Esophagus squamous epithelium (tissue), 4 donors: ENCODE data around the gene SUSD4.

Source experiments
- CTCF ChIP-seq, 6 experiments: fragments of 450-650 bp in 4 of 6; fragments of 200-600 bp in 2 of 6; sonication (generic) in 2 of 6; IDR thresholded peaks; one replicate each; pipeline ENCODE4 v1.5.1; 2016 to 2019; ENCODE audit warnings: antibody characterized with exemption in 6 of 6, mild to moderate bottlenecking in 4 of 6, moderate library complexity in 4 of 6
- POLR2A ChIP-seq, 4 donors: fragments of 450-650 bp; IDR thresholded peaks; one replicate each; pipeline ENCODE4 v1.6.1; 2017; ENCODE audit warnings: antibody characterized with exemption in 4 of 4, mild to moderate bottlenecking in 4 of 4, moderate library complexity in 3 of 4

DNA sequence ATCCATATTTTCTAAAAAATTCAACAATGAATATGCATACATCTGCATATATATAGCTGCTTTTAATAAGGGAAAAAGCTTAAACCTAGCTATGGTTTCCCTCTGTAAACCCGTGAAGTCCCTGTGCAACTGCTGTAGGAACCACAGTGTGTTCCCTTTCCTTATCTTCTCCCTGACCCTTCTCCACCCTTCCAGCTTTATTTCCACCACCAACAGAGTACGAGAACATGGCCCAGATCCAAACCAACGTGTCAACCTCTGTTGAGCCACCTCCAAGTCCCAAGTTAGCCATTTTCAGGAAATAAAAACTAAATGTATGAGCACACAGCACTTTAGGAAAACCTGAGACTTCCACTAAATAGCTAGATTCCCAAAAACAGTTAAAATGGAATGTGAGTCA lies 20.3 kb downstream of the SUSD4 start:
- TF ChIP-seq CTCF (IDR thresholded peaks at IDR 0.05), result no peak
- no peak for TF ChIP-seq POLR2A (IDR thresholded peaks at IDR 0.05)
